HG02870 (cell line): ENCODE data around the gene SNCG.
"Not testable (repeated sequence)": the region's sequence is repeated elsewhere in the genome, so short reads cannot be mapped to it uniquely, and the experiment has no call there.

Experiments
- ATAC-seq: cut with Tn5 transposase; IDR thresholded peaks from one replicate; pipeline ENCODE4 v1.9.1; 2021; ENCODE audit warnings: mild to moderate bottlenecking, moderate library complexity; ENCODE audit not compliant: unreplicated experiment

Gene SNCG

DNA sequence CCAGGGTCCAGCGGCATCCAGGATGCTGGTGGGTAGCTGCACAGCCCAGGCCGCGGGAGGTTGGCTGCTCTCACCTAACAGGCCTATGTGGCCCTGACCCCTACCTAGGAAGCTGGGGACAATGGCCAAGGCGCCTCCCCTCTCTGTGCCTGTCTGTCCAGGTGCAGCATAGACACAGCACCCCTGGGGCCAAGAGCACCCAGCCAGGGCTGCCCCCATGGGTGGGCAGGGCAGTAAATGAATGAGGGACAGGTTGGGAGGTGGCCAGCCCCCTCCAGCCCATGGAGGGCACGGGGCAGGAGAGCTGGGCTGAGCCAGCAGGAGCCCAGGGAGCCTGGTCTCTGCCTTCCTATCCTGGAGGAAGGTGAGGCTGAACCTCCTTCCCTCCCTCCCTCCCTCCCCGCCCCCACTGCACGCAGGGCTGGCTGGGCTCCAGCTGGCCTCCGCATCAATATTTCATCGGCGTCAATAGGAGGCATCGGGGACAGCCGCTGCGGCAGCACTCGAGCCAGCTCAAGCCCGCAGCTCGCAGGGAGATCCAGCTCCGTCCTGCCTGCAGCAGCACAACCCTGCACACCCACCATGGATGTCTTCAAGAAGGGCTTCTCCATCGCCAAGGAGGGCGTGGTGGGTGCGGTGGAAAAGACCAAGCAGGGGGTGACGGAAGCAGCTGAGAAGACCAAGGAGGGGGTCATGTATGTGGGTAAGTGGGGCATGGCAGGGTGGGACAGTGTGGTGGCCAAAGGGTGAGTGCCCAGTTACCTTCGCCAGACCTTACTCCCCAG, at the start of gene SNCG:
SNCG (plus strand) TSS at position 484 of the 785 bp plus-strand sequence; CDS start at position 583, 99 bp downstream.
- ATAC-seq = no peak

DNA sequence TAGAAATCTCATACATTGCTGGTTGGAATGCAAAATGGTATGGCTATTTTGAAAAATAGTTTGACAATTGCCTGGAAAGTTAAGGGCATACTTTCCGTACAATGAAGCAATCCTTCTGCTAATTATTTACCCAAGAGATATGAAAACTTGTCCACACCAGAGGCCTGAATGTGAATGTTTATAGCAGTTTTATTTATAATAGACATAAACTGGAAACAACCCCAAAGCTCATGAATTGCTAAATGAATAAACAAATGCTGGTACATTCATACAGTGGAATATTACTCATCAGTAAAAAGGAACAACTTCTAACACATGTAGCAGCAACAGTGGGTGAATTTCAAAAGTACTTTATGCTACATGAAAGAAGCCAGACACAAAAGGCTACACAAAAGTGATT, 43.7 kb upstream of the SNCG start:
- no peak for ATAC-seq

DNA sequence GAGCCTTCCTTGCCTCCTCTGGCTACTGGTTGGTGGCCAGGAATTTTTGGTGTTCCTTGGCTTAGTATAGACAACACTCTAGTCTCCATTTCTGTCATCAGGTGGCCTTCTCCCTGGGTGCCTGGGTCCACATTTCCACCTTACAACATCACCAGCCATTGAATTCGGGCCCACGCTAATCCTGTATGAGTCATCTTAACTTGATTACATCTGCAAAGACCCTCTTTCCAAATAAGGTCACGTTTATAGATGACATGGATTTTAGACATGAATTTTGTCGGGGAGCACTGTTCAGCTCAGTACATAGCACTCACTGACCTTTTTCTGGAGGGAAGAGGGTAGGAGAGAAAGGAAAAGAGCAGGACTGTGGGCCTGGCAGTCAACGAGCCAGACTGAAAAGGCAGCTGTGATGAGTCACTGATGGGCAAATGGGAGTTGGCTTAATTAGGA, 40.4 kb upstream of the SNCG start:
- no peak for ATAC-seq

DNA sequence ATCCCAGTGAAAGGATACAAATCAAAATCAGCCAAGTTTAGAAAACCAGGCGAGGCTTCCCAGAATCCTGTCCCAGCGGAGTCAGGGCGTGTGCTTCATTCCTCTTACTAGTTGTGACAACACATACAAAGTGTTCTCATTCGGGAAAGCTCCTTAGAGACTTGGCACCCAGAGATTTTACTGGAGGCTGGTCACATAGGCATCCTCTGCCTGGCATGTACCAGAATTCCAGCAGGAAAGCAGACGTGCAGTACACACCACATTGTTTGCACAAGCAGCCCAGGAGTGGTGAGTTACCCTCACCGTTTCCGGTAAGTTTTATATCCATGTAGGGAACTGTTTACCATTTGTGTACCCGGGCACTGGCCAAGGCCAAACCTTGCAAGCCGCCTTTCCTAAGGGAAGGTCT, 35.8 kb upstream of the SNCG start:
- ATAC-seq = no peak

DNA sequence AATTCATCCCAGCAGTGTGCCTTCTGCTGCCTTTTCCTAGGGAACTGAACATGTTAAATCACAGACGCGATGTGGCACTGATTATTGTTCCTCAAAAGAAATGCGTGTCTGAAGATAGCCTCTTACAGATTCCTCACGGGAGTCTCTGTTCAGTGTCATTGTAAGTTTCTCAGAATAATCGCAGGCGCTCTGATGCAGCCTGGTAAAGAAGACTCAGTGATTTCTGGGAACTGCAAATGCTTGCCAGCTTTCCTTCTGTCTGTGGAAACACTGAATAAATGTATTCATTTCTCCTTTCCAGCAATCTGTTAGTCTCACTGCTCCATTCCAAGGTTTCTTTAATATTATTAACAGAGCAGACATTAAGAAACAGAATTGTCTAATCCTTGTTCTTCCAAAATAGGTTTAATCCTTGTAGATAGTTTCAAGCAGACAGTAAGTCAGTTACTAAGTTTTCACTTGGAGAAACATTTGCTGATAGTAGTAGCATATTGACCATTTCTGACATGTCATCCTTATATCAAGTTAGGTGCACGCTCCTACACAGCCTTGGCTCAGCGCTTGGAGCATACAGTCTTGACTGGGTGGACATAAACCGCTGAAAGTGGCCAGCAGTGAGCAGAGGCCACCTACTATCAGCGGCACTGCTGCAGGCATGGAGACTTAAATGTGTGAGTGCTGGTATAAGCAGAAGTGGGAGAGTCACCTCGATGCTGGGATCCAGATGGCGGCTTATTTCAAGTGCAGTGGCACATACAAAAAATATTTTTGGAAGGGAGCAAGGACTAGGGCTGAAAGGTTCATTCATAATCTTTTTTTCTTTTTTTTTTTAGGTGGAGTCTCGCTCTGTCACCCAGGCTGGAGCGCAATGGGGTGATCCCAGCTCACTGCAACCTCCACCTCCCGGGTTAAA, 28.7 kb upstream of the SNCG start:
- no peak for ATAC-seq

DNA sequence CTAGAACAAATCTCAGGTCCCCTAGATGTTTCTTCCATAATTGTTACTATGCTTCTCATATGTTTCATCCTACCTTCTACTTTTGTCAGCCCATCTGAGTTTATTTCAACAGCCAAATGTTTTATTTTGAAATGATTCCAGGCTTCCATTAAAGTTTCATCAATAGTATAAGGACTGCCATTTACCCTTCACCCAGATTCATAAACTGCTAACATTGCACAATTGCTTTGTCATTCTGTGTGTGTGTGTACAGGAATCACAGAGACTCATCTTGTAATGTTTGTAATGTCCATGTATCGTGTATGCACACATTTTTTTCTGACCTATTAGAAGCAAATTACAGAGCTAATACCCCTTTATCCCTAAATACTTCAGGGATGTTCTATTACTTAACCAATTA, 26.5 kb upstream of the SNCG start:
- no peak for ATAC-seq

GRCh38 chr10:86932674-86933073, 25.7 kb upstream of the SNCG start:
- no peak for ATAC-seq

GRCh38 chr10:86934162-86934711, 24.2 kb upstream of the SNCG start:
- not testable (repeated sequence) for ATAC-seq

- no peak for ATAC-seq
These were observed 21.5 kb upstream of the SNCG start for GRCh38 chr10:86936661-86937501.

GRCh38 chr10:86937502-86938154, 20.8 kb upstream of the SNCG start:
- ATAC-seq = no peak

- no peak for ATAC-seq
These were observed 20.1 kb upstream of the SNCG start for GRCh38 chr10:86938260-86938659.

DNA sequence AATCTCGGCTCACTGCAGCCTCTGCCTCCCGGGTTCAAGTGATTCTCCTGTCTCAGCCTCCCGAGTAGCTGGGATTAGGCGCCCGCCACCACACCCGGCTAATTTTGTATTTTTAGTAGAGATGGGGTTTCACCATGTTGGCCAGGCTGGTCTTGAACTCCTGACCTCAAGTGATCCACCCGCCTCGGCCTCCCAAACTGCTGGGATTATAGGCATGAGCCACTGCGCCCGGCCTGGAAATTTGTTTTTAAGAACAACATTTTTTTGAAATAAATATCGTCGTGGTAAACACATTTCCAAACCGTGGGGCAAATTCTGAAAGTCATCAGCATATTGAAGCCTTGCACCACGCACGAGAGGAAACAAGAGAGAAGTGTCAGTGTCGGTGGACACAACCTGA, 18.3 kb upstream of the SNCG start:
- not testable (repeated sequence) for ATAC-seq

GRCh38 chr10:86940677-86941076, 17.7 kb upstream of the SNCG start:
- ATAC-seq = no peak

GRCh38 chr10:86941426-86941825, 17.0 kb upstream of the SNCG start:
- no peak for ATAC-seq

DNA sequence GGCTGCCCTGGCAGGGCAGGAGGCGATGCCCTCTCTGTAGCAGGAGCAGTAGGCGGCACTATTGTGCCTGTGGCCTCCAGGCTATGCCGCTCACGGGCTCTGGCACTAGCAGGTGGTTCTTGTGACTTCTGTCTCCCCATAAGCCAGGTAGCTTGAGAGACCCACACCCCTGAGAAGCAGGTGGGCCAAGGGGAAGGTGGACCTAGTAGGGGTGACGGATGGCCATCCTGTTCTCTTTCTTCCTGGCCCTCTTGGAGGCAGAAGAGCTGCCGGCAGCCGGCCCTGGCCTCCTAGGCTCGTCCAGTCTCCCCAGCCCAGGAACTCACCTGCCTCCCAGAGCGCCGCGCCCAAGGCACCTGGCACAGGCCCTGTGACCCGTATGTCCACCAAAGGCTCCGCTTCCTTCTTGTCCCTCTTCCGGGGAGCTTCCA, 16.4 kb upstream of the SNCG start:
- no peak for ATAC-seq

- no peak for ATAC-seq
These were observed 15.7 kb upstream of the SNCG start for GRCh38 chr10:86942441-86943315.

- ATAC-seq = no peak
These were observed 14.9 kb upstream of the SNCG start for GRCh38 chr10:86943316-86944030.

GRCh38 chr10:86944031-86944419, 14.4 kb upstream of the SNCG start:
- no peak for ATAC-seq
